ENCODE data around the gene NAA80. TPM values are rescaled to one million over a fixed set of nuclear protein-coding genes. Genes with fewer than 3 reads are reported as not detected.

NAA80 gene
- total RNA-seq, 2 donors from 2014 or later: 4.4 to 11.2 TPM

DNA sequence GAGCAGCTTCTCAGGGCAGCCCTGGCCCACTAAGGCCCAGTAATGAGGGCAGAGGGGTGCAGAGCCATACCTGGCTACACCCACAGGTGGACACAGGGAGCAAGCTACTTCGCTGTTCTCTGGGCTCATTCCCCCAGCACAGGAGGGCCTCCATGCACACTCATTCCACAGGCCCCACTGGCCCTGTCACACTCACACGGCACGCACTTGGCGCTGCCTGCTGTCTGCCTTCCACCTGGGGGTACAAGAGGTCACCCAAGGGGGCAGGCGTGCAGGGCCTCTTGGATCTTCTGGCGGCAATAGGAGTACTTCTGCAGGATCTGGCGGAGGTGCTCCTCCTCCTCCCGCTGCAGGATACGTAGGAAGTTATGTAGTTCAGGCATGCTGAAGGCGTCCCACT lies 31.1 kb upstream of the NAA80 start:
- Histone ChIP-seq H3K4me3 (no peak overlapping the region), H3K4me1 (peaks cover 55% of the 10 kb centered on the region), H3K9me3 (no peaks in the 10 kb centered on the region), H3K27me3 (no peaks in the 10 kb centered on the region), H3K27ac (no peak overlapping the region), H3K36me3 (replicated peaks in 1 of 2; ENCODE audit: insufficient read depth in 1 of 2, low read depth in 2 of 2) (peaks cover 7 to 23% of the 10 kb centered on the region in 2 donors)
- TF ChIP-seq POLR2A (IDR thresholded peaks at IDR 0.05): no peak
- TF ChIP-seq, protein P1, sequence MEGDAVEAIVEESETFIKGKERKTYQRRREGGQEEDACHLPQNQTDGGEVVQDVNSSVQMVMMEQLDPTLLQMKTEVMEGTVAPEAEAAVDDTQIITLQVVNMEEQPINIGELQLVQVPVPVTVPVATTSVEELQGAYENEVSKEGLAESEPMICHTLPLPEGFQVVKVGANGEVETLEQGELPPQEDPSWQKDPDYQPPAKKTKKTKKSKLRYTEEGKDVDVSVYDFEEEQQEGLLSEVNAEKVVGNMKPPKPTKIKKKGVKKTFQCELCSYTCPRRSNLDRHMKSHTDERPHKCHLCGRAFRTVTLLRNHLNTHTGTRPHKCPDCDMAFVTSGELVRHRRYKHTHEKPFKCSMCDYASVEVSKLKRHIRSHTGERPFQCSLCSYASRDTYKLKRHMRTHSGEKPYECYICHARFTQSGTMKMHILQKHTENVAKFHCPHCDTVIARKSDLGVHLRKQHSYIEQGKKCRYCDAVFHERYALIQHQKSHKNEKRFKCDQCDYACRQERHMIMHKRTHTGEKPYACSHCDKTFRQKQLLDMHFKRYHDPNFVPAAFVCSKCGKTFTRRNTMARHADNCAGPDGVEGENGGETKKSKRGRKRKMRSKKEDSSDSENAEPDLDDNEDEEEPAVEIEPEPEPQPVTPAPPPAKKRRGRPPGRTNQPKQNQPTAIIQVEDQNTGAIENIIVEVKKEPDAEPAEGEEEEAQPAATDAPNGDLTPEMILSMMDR (IDR thresholded peaks at IDR 0.05): no peak
- intact Hi-C loops (cut with DNase I): no loop called here
- no peak for ATAC-seq
- DNase-seq: no peak
- WGBS, 2 donors: 91 to 95% methylated on average over 4 to 10 of the region's 10 CpGs

- ATAC-seq (peak; percentile 97), DNase-seq (peak; percentile 99)
- Histone ChIP-seq H3K27ac (peak within 1 kb of the TSS; percentile 50 to 94 (median 76)), H3K36me3 (replicated peaks in 1 of 2; ENCODE audit: insufficient read depth in 1 of 2, low read depth in 2 of 2) (peaks cover 7 to 23% of the 10 kb centered on the region in 2 donors), H3K9me3 (no peaks in the 10 kb centered on the region), H3K27me3 (no peaks in the 10 kb centered on the region), H3K4me1 (peaks cover 42% of the 10 kb centered on the region), H3K4me3 (peak within 1 kb of the TSS; percentile 90 to 91)
- peak; percentile 72 to 87 (median 86) for TF ChIP-seq POLR2A (IDR thresholded peaks at IDR 0.05)
- TF ChIP-seq, protein P1 (IDR thresholded peaks at IDR 0.05): peak in 1 of 7 experiments; percentile 8
- 1 to 4% methylated on average over 5 to 54 of the region's 55 CpGs for WGBS, 2 donors
- intact Hi-C loops (cut with DNase I): no loop called here
Measured at GRCh38 chr3:50327943-50328691, 28.9 kb upstream of the NAA80 start, which contains the start of gene TUSC2. TUSC2 (minus strand) TSS chr3:50328223; CDS start chr3:50328099, 124 bp downstream.

DNA sequence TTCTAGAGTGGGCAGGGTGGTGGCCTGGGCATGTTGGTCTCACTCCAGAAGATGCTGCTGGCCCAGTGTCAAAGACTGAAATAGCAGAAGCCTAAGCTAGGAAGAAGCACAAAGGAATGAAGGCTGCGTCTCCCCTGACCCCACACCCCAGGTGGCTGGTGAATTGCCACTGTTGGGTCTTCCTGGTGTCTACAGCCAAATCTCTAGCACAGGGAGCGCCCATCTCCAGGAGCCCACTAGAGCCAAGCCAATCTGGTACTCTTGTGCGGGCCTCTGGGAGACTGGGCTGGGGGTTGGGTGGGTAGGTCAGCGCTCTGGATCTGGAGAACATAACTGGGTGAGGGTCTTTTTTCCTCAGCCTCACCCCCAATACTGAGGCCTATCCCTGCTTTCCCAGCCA lies 27.9 kb upstream of the NAA80 start:
- DNase-seq (no peak), ATAC-seq (no peak)
- TF ChIP-seq, protein P1 (IDR thresholded peaks at IDR 0.05): no peak
- TF ChIP-seq POLR2A (IDR thresholded peaks at IDR 0.05): no peak
- 53 to 60% methylated on average over 3 to 4 of the region's 4 CpGs for WGBS, 2 donors
- Histone ChIP-seq H3K4me1 (peaks cover 47% of the 10 kb centered on the region), H3K9me3 (no peaks in the 10 kb centered on the region), H3K27ac (peak overlapping the region in 2 of 4 donors; percentile 73 to 78), H3K4me3 (peak overlapping the region in 1 of 2 donors; percentile 90), H3K36me3 (replicated peaks in 1 of 2; ENCODE audit: insufficient read depth in 1 of 2, low read depth in 2 of 2) (peaks cover 7 to 23% of the 10 kb centered on the region in 2 donors), H3K27me3 (no peaks in the 10 kb centered on the region)
- intact Hi-C loops (cut with DNase I): no loop called here

DNA sequence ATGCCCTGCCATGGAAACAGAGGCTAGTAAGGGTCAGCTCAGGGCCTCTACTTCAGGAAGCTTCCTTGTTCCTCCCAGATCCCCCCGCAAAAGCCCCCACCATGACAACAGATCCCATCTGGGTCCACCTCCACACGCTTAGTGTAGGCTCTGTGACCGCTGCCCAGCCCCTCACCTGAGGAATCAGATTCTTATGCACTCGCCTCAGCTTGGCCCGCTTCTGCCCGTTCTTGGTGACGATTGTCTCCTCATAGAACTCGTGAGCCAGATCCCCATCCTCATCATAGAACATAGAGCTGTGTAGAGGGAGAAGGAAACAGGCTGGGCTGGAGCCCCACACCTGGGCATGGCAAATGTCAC lies 27.0 kb upstream of the NAA80 start:
- Histone ChIP-seq H3K27me3 (no peaks in the 10 kb centered on the region), H3K36me3 (replicated peaks in 1 of 2; ENCODE audit: insufficient read depth in 1 of 2, low read depth in 2 of 2) (peaks cover 7 to 15% of the 10 kb centered on the region in 2 donors), H3K4me3 (no peak overlapping the region), H3K4me1 (peaks cover 52% of the 10 kb centered on the region), H3K9me3 (no peaks in the 10 kb centered on the region), H3K27ac (no peak overlapping the region)
- DNase-seq: no peak
- TF ChIP-seq POLR2A (IDR thresholded peaks at IDR 0.05): no peak
- TF ChIP-seq, protein P1 (IDR thresholded peaks at IDR 0.05): no peak
- WGBS, 2 donors: 73 to 82% methylated on average over 8 of the region's 8 CpGs
- intact Hi-C loops (cut with DNase I): no loop called here
- no peak for ATAC-seq

All from body of pancreas (tissue), 4 donors.